ENCODE measurements around the gene TRPM2. TPM values are rescaled to one million over a fixed set of nuclear protein-coding genes. Genes with fewer than 3 reads are reported as not detected.
A peak's percentile ranks its signal among the peaks of the same experiment; 100 is the strongest.

The TRPM2 gene
- total RNA-seq, 6 experiments from 2014 or later: 0.92 to 2.0 (median 1.2) TPM

DNA sequence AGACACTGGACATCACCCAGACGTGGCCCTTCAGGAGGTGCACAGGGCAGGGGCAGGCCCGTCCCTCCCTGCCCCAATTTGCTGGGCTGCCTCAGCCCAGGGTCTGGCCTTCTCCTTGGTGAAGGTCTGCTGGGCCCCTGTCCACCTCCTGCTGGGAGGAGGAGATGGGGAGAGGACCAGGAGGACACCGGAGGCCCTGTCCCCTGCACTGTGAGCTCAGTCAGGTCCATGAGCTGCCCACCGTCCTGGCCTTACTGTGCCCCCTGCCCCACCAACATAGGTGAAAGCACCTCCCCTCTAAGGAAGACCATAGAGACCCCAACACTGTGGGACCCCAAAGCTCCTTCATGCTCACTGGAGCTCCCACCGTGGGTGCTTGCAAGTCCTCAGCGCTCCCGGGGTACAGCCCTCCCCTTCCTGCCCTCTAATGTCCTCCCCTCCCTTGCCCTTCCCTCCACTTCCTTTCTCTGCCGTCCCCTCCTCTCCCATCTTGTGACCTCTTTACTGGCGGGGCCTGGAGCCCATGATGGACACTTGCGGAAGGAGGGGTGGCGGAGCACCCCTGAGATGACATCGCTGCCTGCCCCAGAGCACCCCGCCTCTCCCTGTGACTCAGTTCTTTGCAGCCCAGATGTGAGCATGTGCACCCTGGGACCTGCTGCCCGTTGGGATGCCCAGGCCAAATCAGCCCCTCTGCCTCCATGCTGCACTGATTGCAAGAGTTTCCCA, 106.5 kb downstream of the TRPM2 start:
- intact Hi-C loops (cut with DNase I): no loop called here
- H3K27me3 ChIP-seq: no peaks in the 10 kb centered on the region
- no peak for ATAC-seq
- H3K4me3 ChIP-seq: no peak overlapping the region
- peak overlapping the region in 2 of 3 donors; percentile 93 to 97 for H3K27ac ChIP-seq
- H3K9me3 ChIP-seq: no peaks in the 10 kb centered on the region
- 65% methylated on average over 8 of the region's 14 CpGs for WGBS (ENCODE audit: insufficient coverage, low coverage, low lambda C conversion rate, missing lambda C conversion rate)
- no peak for DNase-seq
- H3K4me1 ChIP-seq: peaks cover 0 to 42% (median 12%) of the 10 kb centered on the region in 4 donors
- H3K36me3 ChIP-seq: no peaks in the 10 kb centered on the region
- TF ChIP-seq, protein P1, sequence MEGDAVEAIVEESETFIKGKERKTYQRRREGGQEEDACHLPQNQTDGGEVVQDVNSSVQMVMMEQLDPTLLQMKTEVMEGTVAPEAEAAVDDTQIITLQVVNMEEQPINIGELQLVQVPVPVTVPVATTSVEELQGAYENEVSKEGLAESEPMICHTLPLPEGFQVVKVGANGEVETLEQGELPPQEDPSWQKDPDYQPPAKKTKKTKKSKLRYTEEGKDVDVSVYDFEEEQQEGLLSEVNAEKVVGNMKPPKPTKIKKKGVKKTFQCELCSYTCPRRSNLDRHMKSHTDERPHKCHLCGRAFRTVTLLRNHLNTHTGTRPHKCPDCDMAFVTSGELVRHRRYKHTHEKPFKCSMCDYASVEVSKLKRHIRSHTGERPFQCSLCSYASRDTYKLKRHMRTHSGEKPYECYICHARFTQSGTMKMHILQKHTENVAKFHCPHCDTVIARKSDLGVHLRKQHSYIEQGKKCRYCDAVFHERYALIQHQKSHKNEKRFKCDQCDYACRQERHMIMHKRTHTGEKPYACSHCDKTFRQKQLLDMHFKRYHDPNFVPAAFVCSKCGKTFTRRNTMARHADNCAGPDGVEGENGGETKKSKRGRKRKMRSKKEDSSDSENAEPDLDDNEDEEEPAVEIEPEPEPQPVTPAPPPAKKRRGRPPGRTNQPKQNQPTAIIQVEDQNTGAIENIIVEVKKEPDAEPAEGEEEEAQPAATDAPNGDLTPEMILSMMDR (IDR thresholded peaks at IDR 0.05): no peak
- TF ChIP-seq POLR2A (IDR thresholded peaks at IDR 0.05): no peak

DNA sequence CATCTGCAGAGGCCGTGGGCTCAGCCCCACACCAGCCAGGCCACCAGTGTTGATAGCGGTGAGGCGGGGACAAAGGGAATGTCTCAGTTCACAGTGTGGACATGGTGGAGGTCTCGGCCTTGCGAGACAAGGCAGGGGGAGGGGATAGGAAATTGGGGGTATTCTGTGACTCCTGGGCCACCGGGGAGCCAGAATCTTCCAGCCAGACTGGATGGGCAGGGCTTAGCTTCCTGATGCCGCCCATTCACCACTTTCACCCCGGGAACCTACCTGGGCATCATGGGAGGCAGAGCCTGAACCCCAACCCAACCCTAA, 107.0 kb downstream of the TRPM2 start:
- intact Hi-C loops (cut with DNase I): no loop called here
- H3K36me3 ChIP-seq: no peaks in the 10 kb centered on the region
- H3K9me3 ChIP-seq: no peaks in the 10 kb centered on the region
- no peaks in the 10 kb centered on the region for H3K27me3 ChIP-seq
- WGBS (ENCODE audit: insufficient coverage, low coverage, low lambda C conversion rate, missing lambda C conversion rate): no CpG with 5 or more reads among the region's 8 CpGs
- H3K27ac ChIP-seq: peak overlapping the region in 1 of 3 donors; percentile 88
- H3K4me1 ChIP-seq: peaks cover 0 to 42% (median 12%) of the 10 kb centered on the region in 4 donors
- H3K4me3 ChIP-seq: no peak overlapping the region
- no peak for ATAC-seq
- no peak for TF ChIP-seq POLR2A (IDR thresholded peaks at IDR 0.05)
- TF ChIP-seq, protein P1 (IDR thresholded peaks at IDR 0.05): no peak
- DNase-seq: no peak

DNA sequence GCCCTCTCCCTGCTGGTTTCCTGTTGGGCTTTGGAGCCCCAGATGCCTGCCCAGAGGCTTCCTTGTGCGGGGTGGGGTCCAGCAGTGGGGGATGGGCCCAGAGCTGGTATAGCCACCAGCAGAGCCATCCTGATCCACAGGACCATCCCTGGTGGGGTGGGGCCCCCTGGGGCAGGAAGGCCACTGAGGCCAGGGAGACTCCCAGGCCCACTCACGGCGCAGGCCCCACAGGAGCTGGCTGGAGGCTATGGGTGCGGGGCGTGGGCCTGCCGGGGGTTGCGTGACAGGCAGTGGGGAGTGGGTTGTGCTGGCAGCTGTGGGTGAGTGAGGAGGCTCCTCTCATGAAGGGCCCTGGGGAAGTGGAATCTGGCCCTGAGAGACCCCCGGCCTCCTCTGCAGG, 107.6 kb downstream of the TRPM2 start:
- Histone ChIP-seq H3K36me3 (no peaks in the 10 kb centered on the region), H3K4me3 (no peak overlapping the region), H3K27ac (peak overlapping the region; percentile 31 to 88 (median 72)), H3K4me1 (peaks cover 0 to 42% (median 12%) of the 10 kb centered on the region in 4 donors), H3K9me3 (no peaks in the 10 kb centered on the region), H3K27me3 (no peaks in the 10 kb centered on the region)
- ATAC-seq (no peak), DNase-seq (peak in 2 of 3 donors; percentile 22 to 48)
- WGBS (ENCODE audit: insufficient coverage, low coverage, low lambda C conversion rate, missing lambda C conversion rate): 63% methylated on average over 1 of the region's 8 CpGs
- intact Hi-C loops (cut with DNase I): no loop called here
- TF ChIP-seq, protein P1 (IDR thresholded peaks at IDR 0.05): no peak
- TF ChIP-seq POLR2A (IDR thresholded peaks at IDR 0.05): no peak

DNA sequence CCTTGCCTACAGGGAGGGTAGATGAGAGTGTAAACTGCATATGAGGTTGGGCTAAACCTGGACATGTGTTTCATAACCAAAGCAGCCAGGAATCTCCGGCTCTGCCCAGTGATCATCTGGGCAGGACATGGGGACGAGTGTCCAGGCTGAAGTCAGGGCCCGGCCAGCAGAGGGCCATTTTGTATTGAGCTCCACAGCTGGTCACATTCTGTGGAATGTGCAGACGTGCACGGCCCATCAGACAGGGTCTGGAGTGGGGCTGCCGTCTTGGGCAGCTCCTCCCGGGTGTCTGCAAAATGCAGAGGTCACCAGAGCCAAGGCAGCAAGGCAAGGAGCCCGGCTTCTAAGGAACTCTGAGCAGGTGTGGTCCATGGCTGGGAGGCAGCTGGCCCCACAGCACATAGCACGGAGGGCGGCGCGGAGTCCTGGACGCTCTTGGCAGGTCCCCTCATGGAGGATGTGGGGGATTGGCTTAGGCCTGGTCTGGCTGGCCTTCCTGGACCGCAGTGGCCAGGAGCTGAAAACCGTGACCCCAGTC, 108.1 kb downstream of the TRPM2 start:
- 7% methylated on average over 6 of the region's 15 CpGs for WGBS (ENCODE audit: insufficient coverage, low coverage, low lambda C conversion rate, missing lambda C conversion rate)
- Histone ChIP-seq H3K4me1 (peaks cover 0 to 41% (median 12%) of the 10 kb centered on the region in 4 donors), H3K27me3 (no peaks in the 10 kb centered on the region), H3K9me3 (no peaks in the 10 kb centered on the region), H3K27ac (peak overlapping the region; percentile 31 to 88 (median 72)), H3K4me3 (no peak overlapping the region), H3K36me3 (no peaks in the 10 kb centered on the region)
- intact Hi-C loops (cut with DNase I): no loop called here
- peak; percentile 73 to 84 (median 79) for DNase-seq
- no peak for TF ChIP-seq POLR2A (IDR thresholded peaks at IDR 0.05)
- TF ChIP-seq, protein P1 (IDR thresholded peaks at IDR 0.05): peak; percentile 52 to 72 (median 65)
- ATAC-seq: peak; percentile 70 to 75 (median 72)
